ENCODE data around the gene FOXN3. TPM values are rescaled to one million over a fixed set of nuclear protein-coding genes. Genes with fewer than 3 reads are reported as not detected.

The FOXN3 gene
- total and polyA plus RNA-seq, 2 experiments from 2014 or later = 98.9 to 167 TPM

GRCh38 chr14:89146274-89146673 lies 270.8 kb downstream of the FOXN3 start:
- Histone ChIP-seq H3K9me2 (ENCODE audit: insufficient read depth) (0 out of 2 replicates have a peak, but pooled peaks cover 7% of the 10 kb centered on the region), H3K79me2 (replicated peaks; ENCODE audit: insufficient read depth) (no peaks in the 10 kb centered on the region), H3F3A (replicated peaks; ENCODE audit: low read depth) (no peaks in the 10 kb centered on the region), H3K27ac (ENCODE audit: low read depth) (no peak overlapping the region), H2AFZ (no peak overlapping the region), H3K4me3 (no peak overlapping the region), H3K27me3 (ENCODE audit: insufficient read depth) (no peaks in the 10 kb centered on the region), H3K4me2 (no peak overlapping the region), H3K36me3 (ENCODE audit: insufficient read depth) (no peaks in the 10 kb centered on the region), H4K20me1 (replicated peaks; ENCODE audit: insufficient read depth) (no peaks in the 10 kb centered on the region; the same call in 1 of the 2 replicates), H3K4me1 (ENCODE audit: insufficient read depth) (no peaks in the 10 kb centered on the region)
- TF ChIP-seq EZH2 (IDR thresholded peaks at IDR 0.05; ENCODE audit: low read depth, unreplicated experiment) = no peak
- no peak for TF ChIP-seq NANOG (IDR thresholded peaks at IDR 0.05; ENCODE audit: borderline replicate concordance)
- no peak for TF ChIP-seq CREB1 (CRISPR knock-in tag; IDR thresholded peaks at IDR 0.05; ENCODE audit: low read depth)
- no peak for TF ChIP-seq ZNF114 (CRISPR knock-in tag; IDR thresholded peaks at IDR 0.05)
- no peak for TF ChIP-seq JUNB (IDR thresholded peaks at IDR 0.05; ENCODE audit: unreplicated experiment)
- TF ChIP-seq EZH2phosphoT487 (IDR thresholded peaks at IDR 0.05; ENCODE audit: unreplicated experiment) = no peak
- TF ChIP-seq ZNF331 (CRISPR knock-in tag; IDR thresholded peaks at IDR 0.05; ENCODE audit: low read depth) = no peak
- TF ChIP-seq REST (IDR thresholded peaks at IDR 0.05; ENCODE audit: unreplicated experiment) = no peak
- TF ChIP-seq CTCF (conservative IDR thresholded peaks at IDR 0.05; ENCODE audit: low read depth in 2 of 2) = no peak
- no peak for TF ChIP-seq STAT1 (IDR thresholded peaks at IDR 0.05; ENCODE audit: unreplicated experiment)
- no peak for TF ChIP-seq ETS1 (IDR thresholded peaks at IDR 0.05)
- TF ChIP-seq POLR2AphosphoS5 (IDR thresholded peaks at IDR 0.05; ENCODE audit: low read depth) = no peak
- TF ChIP-seq ZNF462 (CRISPR knock-in tag; IDR thresholded peaks at IDR 0.05) = no peak
- H3K27ac Mint-ChIP-seq = no peak overlapping the region
- no peak overlapping the region for H3K4me3 Mint-ChIP-seq
- peaks cover 5% of the 10 kb centered on the region for H3K27me3 Mint-ChIP-seq (ENCODE audit: insufficient read depth, low read depth, poor library complexity)
- ATAC-seq = no peak
- H3K9me3 Mint-ChIP-seq = peaks cover 3% of the 10 kb centered on the region; the same call in 1 of the 3 replicates
- peaks cover 7% of the 10 kb centered on the region for H3K4me1 Mint-ChIP-seq
- H3K36me3 Mint-ChIP-seq (ENCODE audit: low read depth) = no peaks in the 10 kb centered on the region
- no peak for DNase-seq (ENCODE audit: low spot score)

Data from GM23338 (cell line).